HG02973 (cell line): Measurements from ENCODE around the gene HDAC4.

Experiments used
- ATAC-seq: cut with Tn5 transposase; IDR thresholded peaks from one replicate; pipeline ENCODE4 v1.9.1; 2021; ENCODE audit warnings: moderate library complexity; ENCODE audit not compliant: unreplicated experiment

The HDAC4 gene

DNA sequence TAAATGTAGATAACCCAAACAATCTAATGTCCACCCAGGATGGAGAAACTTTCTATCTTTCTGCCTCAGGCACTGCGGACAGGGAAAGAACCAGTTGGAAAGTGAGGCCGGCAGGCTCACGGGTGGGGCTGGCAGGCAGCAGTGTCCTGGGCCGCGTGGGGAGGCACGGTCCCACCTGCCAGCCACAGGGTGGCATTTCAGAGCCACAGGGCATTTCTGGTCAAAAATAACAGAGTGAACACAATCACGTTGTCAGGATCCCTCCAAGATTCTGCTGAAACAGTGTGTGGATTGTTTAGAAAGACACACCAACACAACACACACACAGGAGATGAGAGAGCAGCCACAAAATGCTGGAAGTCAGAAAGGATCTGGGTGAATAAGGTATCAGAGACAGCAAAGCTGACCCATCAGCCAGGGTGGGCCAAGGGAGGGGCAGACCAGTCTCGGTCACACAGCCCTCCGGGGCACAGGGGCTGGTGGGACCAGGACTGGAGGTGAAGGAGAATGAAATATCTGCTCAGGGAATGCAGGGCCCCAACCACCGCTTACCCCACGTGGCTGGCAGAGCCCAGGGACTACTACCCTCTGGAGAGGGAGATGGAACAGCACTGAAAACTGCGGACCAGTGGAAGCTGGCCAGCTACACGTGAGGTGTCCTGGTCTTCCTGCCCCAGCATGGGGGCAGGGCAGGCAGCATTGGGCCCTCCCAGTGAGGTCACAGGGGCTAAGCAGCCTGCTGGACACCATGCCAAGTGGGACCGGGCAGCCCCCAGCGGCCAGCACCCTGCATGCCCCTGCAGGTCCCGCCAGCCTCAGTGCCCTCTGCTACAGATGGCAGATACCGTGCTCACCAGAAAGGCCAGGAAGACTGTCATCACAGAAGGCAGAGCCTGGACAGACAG, 173.9 kb downstream of the HDAC4 start:
- ATAC-seq: no peak

DNA sequence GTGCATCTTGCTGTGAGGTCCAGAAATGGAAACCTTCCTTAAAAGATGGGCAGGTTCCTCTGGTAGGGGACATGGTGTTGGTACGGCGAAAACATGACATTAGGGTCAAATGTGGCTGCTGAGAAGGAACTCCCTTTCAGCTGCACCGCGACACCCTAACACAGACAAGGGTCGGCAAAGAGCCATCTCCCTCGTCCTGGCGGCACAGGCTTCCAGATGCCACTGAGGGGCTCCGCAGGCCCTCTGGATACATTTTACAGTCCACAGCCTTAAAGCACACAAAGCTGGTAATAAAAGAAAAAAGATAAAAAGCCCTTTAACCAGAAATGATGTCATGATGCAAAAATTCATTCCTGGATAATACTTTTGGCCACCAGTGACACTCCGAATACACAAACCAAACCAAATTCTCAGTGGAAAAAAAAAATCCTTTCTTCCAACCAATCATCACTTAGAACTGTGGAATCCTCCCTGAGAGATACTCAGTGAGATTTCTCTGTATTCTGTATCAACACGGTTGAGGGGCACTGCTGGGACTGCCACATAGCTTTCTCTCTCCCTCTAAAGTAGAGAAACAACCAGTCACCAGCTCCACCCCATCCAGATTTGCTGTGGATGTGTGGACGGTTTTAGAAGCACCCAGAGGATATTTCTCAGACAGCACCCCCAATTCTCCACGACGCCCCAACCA, 174.8 kb downstream of the HDAC4 start:
- no peak for ATAC-seq

DNA sequence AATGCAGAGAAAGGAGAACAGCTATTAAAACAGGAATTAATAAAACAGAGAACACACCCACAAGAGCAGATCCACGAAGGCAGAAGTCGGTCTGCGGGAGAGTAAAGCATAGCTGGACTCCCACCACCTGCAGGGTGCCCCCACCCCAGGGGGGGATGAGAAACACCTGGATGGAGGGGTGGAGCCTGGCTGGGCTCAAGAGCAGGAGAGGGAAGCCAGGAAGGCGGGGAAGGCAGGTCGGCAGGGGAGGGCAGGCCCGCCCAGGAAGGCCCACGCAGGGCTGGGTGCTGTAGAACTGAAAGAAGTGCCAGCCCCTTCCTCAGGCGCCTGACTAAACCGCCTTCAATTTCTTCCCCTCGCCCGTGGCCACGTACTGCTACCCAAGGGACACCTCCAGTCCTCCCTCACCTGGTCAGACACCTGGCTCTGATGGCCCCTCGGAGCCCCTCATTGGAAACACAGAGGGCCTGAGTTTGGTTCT, 175.4 kb downstream of the HDAC4 start:
- no peak for ATAC-seq

DNA sequence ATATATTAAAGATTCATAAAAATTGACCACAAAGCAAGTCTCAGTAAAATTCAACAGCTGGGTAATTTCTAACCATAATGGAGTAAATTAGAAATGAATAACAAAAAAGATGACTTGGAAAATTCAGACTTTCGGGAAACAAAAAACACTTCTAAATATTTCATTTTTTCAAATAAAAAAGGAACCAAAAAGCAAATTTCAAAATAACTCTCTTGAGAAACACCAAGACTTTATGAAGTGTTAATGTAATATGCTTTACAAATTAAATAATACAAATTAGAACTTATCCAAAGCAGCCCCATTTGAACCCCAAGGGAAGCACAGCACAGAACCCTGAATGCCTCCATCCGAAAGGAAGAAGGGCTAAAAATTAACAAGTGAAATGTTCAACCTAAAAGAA, 175.9 kb downstream of the HDAC4 start:
- ATAC-seq: no peak

DNA sequence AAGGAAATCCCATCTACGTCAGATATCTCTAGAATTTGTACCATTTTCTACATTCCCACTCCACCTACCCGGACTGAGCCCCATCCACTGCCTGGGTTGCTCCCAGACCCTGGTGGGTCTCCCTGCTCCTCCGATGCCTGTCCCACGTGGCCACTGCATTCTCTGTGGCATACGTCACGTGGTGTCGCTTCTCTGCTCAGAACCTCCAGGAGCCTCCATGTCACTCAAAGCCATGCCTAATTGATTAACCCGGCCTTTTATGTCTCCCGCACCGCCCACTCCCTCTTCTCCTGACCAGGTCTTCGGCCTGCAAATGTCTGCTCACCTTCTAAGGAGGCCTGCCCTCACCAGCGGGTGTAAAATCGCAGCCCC, 176.6 kb downstream of the HDAC4 start:
- no peak for ATAC-seq

DNA sequence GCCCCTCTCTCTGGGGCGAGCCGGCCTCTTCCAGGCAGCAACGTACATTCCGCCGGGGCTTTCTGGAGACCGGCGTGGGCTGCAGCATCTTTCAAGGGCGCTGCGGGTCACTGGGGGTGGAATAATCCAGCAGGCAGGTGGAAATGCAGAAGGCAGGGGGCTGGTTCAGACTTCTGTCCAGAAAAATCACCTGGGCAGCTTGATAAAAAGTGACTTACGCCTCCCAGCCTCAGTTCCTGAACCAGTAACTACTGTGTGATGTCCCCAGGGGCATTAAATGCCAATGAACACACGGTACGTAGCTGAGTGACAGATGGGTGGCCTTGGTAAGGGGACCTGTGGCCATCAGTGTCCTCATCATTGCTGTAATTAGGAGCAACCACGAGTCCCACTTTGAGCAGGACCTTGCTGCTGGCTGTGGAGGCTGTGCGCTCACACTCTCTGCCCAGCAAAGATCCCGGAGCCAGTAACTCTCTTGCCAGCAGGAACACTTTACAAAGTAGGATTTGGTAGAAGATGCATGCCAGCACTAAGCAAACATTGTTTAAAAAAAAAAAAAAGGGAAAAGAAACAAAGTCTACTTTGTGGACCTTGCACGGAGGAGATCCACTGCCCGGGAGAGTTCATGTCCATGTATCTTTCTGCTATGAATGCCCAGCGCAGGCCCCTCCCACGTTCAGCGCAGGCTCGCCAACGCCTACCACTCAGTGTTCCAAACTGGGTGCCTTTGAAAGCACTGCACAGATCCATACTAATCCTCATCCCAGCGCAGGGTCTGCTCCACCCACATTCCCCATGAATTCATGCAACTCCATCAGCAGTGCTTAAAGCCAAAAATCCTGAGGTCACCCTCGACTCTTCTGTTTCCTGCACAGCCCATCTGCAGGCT, 177.3 kb downstream of the HDAC4 start:
- no peak for ATAC-seq

DNA sequence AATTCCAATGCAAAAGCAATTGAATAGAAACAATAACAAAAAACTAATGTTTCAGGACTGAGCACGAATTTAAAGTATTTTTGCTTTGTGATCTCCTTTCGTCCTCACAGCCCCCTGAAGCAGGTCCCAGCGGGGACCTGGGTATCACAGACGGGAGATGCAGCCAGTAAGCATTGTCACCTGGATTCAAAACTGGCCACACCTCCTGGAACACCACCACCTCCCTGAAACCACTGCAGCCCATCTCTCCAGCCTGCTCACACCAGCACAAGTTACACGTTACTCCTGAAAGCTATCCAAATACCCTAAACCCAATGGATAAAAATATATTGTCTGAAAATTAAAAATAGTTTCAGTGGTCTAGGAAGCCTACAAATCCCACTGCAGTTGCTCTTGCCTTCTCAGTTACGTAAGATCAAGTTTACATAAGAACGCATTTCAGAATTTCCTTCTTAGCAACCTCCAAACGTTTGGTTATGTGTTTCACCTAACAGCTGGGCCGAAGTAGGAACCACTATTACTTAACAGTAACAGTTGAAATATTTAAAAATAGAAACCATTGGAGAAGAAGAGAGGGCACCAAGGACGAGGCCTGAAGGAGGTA, 178.0 kb downstream of the HDAC4 start:
- ATAC-seq: no peak

DNA sequence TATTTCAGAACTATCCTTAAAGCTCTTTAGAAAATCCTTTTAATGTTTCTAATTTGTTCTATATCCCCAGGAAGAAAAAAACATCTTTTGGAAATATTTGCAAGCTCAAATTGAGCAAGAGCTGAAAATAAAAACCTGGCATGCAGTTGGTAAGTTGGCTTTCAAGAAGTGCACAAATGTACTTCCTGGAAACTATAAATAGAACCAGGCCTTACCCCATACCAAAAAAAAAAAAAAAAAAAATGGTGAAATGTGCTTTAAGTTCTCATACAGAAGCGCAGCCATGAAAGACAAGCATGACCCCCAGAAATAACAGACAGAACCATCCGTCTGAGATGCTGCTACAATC, 178.5 kb downstream of the HDAC4 start:
- no peak for ATAC-seq

DNA sequence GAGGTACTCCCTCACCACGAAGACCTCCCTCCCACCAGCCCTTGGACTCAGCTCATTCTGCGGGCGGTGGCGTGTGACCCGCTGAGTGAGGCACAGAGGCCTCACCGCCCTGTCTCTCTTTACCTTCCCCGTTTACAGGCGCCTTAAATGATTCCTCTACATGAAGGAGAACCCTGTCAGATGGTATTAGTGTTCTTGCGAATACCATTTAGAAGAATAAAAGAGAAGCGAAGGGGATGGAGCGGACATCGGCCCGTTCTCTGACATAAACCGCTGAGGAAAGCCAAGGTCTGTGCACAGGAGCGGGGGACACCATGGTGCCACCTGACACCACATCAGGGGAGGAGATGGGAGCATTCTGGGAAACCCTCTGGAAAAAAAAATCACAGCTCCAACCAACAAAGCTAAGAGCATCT, 179.8 kb downstream of the HDAC4 start:
- no peak for ATAC-seq

DNA sequence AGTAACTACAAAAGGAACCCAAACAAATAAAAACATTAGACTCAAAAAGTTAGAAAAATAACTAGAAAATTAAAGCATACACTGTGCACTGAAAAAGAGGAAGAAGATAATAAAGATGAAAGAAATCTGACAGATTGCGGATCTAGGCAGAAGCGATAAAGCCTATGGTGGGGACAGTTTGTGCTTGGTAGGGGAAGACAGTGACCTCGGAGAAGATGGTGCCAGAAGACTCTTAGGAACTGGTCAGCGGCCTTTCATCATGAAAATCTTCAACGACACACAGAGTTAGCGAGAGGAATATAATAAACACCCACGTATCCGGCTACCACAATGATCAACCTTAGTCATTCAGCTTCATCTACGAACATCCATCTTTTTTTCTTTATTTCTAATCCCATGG, 180.5 kb downstream of the HDAC4 start:
- no peak for ATAC-seq

DNA sequence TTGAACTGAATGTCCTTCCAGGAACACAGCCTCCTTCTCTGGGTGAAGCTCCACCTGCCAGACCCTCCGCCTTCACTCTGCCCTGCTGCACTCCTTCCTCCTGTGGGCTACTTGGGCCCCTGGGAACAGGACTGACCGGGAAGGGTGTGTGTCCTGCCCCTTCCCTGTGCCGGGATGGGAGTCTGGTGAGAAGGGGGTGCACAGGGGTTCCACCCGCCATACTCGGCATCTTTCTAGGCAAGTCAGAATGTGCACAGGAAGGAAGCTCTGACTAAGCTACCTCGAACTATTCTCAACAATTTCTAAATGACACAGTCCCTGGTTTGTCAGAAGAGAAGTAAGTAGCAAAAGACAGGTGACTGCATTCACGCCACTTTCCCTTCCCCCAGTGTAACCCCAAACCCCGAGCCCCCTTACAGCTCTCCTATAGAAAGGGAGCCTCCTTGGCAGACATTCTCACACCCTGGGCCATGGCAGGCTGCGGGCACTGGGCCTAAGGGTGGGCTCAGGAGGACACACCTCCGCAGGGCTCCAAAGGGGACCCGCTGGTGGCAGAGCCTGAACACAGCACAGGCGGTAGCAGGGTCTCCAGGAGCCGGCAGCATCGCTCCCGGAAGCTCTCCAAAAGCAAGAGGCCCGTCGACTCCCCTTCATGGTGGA, 184.1 kb downstream of the HDAC4 start:
- ATAC-seq: no peak

DNA sequence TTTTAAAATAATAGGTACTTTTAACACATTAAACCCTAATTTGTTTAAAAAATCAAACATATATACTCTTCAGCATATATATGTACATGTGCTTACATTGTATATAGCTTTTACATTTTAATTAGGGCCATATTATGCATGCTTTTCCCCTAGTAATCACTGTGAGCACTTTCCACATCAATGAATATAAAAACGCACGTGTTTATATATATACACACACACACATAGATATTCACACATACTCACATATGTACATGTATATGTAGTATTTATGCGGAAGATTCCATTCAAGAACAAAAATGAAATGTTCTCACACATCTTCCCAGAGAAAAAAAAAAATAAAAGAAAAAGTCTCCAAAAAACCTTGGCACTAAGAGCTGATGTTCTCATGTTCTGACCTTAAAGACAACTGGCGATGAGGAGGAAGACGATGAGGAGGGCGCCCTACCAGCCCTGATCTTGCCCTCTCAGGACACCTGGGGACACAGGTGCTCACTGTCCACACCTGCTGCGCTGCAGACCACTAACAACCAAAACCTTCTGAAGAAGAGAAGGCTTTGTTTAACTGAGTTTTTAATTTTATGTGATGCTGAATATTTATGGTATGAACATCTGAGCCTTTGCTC, 184.7 kb downstream of the HDAC4 start:
- ATAC-seq: no peak

DNA sequence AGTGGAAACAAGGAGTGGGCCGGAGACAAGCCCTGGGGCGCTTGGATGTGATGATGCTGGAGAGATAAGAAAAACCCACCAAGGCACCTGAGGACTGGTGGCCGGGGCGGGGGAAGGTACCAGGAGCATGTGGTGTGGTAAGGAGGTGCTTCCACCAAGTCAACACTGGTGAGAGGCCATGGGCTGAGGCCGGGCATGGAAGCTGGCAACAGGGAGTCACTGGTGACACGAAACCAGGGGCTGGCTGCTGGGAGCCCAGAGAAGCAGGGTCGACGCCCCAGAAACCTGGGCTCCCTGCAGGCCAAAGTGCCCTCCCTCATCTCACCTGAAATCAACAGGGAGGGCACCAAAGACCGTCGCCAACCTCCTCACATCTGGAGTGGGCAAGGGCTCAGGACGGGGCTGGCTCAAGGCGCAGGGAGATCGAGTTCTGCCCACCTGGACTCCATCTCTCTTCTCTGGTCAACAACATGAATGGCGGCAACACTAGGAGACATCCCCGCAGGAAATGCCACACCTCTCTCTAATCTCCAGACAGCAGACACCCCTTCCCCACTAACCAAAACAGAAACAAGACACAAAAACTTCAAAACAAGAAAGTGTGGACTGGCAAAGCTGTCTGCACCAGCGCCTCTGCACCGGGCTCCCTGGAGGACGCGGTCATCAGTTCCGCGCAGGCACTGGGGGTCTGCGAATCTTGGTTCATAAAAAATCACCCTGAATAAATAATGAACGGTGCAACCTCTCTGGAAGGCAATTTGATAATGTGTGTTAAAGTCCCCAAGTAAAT, 185.5 kb downstream of the HDAC4 start:
- ATAC-seq: no peak

DNA sequence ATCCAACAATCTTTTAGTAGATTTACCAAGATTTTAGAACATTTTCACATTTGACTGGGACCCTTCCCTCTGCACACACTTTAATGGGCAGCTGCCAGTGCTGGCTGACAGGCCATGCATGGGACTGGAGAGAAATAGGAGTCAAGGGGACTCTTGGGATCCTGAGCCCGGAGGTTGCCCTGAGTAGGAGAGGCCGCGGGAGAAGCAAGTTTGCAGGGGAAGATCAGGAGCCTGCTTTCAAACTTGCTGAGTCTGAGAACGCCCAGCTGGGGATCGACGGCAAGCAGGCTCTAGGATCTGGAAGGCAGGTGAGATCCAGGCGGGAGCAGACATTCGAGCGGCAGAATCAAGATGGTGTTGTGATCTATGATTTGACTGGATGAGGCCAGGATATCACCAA, 186.1 kb downstream of the HDAC4 start:
- no peak for ATAC-seq

DNA sequence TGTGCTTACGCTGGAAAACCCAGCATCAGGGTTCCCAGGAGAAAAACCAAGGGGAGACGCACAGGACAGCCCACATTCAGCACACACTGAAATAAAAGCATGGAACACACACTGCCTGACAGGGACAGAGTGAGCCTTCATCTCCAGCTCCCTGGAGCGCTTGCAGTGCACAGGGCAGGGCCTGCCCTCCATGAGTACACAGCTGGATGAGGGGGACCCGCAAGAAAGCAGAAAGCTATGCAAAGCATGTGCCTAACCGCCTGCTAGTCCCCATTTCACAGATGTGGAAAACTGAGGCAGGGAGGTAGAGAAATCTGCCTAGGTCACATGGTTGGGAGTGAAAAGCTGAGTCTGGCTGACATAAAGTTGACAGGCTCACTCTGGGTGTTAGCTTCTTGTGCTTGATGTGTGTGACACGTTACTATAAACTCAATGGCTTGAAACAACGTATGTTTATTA, 187.1 kb downstream of the HDAC4 start:
- ATAC-seq: no peak

DNA sequence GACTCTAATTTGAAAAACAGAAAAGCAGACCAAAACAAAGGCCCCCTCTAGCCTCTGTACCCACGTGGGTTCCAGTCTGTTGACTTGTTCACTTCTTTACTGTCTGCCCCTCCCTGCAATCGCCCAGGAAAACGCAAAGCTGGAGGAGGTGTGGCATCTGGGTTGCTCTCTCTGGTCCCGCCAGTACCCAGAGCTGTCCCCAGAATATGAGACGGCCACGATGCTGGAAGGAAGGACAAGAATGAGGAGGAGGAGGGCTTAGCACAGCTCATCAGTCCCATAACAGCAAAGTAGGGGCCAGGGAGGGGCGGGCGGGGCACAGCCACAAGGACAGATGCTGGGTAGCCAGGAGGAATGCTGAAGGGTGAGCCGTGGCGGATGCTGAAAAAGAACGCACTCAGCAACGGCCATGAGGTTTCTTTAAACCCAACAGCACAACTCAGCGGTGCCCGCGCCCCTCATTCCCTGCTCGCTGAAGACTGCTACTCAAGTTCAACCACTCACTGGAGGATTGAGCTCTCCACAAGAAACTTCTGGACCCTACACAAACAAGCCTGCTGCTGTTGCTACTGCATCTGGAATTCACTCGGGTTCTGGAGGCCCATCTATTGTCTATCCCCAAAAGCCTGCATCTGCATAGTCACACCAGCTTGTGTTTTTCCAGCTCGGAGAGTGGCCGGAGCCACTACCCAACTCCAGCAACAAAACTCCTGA, 187.7 kb downstream of the HDAC4 start:
- no peak for ATAC-seq

DNA sequence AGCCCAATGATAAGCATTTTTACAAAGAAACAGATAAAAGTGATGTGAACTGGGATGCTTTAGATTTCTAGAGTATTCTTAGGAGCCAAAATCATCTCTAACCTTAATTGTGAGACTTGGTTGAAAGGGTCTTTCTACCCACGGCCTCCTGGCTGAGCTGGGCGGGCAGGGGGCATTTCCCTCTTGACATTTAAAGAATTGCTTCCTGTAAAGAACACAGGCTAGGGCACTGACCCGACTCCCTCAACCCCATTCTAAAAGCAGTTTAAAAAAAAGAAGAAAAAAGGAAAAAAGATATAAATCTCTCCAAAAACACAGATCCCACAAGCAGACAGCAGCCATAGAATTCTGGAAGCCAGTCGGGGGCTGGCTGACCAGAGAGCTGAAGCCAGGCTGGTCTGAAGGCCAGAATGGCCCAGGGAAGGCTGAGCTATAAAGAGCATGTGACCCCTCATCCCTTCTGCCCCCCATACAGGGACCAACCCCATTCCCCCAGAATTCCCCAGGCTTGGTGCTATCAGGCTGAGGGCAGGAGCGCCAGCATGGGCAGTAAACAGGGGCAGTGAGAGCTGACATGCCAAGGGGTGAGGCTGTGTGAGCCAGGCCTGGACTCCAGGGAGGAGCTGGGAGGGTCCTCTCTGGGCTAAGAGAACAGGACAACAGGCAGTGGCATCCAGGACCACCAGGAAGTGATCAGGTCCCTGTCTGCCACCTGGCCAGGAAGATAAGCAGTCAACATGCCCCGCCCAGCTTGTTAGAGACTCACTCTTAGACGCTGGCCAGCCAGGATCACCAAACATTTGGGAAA, 188.5 kb downstream of the HDAC4 start:
- ATAC-seq: no peak
